Loucy (cell line): ENCODE results near the gene EIF6.

ENCODE experiments used
- EZH2phosphoT487 ChIP-seq: fragments of 200-600 bp; IDR thresholded peaks from 2 replicates; pipeline ENCODE4 v1.6.1; 2018; ENCODE audit warnings: antibody characterized with exemption, mild to moderate bottlenecking, moderate library complexity, borderline replicate concordance
- TF ChIP-seq, protein P1 (sequence below): fragments of 200-600 bp; sonication (generic); conservative IDR thresholded peaks from 2 replicates; pipeline ENCODE4 v1.5.1; 2014; ENCODE audit warnings: mild to moderate bottlenecking, antibody characterized with exemption, low read length

DNA sequence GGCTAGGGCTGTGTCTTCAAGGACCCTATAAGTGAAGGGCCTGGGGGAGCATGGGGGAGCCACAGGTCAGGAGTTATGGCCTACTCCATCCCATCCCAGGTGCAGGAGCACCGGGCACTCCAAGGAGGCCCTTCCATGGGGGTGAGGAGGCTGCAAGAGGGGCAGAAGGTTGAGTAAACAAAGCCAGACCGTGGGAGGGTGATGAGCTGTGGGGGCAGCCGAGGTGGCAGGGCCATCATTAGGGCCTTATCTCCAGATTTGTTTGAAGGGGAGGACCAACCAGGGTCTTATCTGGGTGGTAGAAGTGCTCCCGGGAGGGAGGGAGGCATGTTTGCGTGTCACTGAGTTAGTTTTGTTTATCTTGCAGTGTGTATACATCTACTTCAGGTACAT lies 9.7 kb upstream of the EIF6 start:
- TF ChIP-seq, protein P1, sequence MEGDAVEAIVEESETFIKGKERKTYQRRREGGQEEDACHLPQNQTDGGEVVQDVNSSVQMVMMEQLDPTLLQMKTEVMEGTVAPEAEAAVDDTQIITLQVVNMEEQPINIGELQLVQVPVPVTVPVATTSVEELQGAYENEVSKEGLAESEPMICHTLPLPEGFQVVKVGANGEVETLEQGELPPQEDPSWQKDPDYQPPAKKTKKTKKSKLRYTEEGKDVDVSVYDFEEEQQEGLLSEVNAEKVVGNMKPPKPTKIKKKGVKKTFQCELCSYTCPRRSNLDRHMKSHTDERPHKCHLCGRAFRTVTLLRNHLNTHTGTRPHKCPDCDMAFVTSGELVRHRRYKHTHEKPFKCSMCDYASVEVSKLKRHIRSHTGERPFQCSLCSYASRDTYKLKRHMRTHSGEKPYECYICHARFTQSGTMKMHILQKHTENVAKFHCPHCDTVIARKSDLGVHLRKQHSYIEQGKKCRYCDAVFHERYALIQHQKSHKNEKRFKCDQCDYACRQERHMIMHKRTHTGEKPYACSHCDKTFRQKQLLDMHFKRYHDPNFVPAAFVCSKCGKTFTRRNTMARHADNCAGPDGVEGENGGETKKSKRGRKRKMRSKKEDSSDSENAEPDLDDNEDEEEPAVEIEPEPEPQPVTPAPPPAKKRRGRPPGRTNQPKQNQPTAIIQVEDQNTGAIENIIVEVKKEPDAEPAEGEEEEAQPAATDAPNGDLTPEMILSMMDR: no peak
- TF ChIP-seq EZH2phosphoT487: no peak
